GM23248 (cell line): Measurements from ENCODE around the gene GREM1.

Experiments
- EZH2 ChIP-seq: fragments of 200-600 bp; sonication (generic); IDR thresholded peaks from 2 replicates; pipeline ENCODE4 v1.6.1; 2018; ENCODE audit warnings: antibody characterized with exemption, mild to moderate bottlenecking; ENCODE audit not compliant: insufficient read depth, poor library complexity, severe bottlenecking
- EZH2phosphoT487 ChIP-seq: fragments of 200-600 bp; sonication (generic); IDR thresholded peaks from 2 replicates; pipeline ENCODE4 v1.6.1; 2018; ENCODE audit warnings: antibody characterized with exemption, moderate library complexity, mild to moderate bottlenecking, low read depth; ENCODE audit not compliant: insufficient read depth

- no peak for TF ChIP-seq EZH2
- TF ChIP-seq EZH2phosphoT487, result no peak
These were observed 46.2 kb upstream of the GREM1 start for GRCh38 chr15:32671339-32672325.
